HL-60 (cell line): ENCODE data around the gene C5AR2.
"Not testable (repeated sequence)": the region's sequence is repeated elsewhere in the genome, so short reads cannot be mapped to it uniquely, and the experiment has no call there.

Source experiments
- DNase-seq, 2 experiments: peaks; one replicate each; pipeline ENCODE4 v3.0.0-alpha.2; 2010 to 2020; ENCODE audit warnings: low read depth in 1 of 2, low spot score in 1 of 2
- H3K27ac ChIP-seq: fragments of 250-450 bp; sonication (Bioruptor Pico); replicated peaks from 2 replicates; pipeline ENCODE4 v1.5.1; 2020; ENCODE audit warnings: mild to moderate bottlenecking, moderate library complexity
- H3K27me3 ChIP-seq: fragments of 250-450 bp; sonication (Bioruptor Pico); 2 replicates; pipeline ENCODE4 v1.5.1; 2021; ENCODE audit warnings: mild to moderate bottlenecking, moderate library complexity; ENCODE audit not compliant: insufficient read depth, poor library complexity, severe bottlenecking
- H3K4me3 ChIP-seq: replicated peaks from 2 replicates; pipeline ENCODE4 v1.5.1; 2011; ENCODE audit warnings: mild to moderate bottlenecking, control low read depth, low read length; ENCODE audit not compliant: insufficient read depth
- GABPA ChIP-seq: IDR thresholded peaks from 2 replicates; pipeline ENCODE4 v1.6.1; 2012; ENCODE audit warnings: low read depth
- POLR2AphosphoS5 ChIP-seq: IDR thresholded peaks from 2 replicates; pipeline ENCODE4 v1.6.1; 2012; ENCODE audit warnings: low read depth
- SPI1 ChIP-seq: IDR thresholded peaks from 2 replicates; pipeline ENCODE4 v1.6.1; 2012; ENCODE audit warnings: low read depth, mild to moderate bottlenecking, borderline replicate concordance
- TF ChIP-seq, protein P1 (sequence below): IDR thresholded peaks from one replicate; pipeline ENCODE4 v1.5.1; 2011; ENCODE audit warnings: low read length, control low read depth, inconsistent platforms; ENCODE audit not compliant: insufficient read depth
- TF ChIP-seq, protein P2 (sequence below): IDR thresholded peaks from 2 replicates; pipeline ENCODE4 v1.6.1; 2012; ENCODE audit warnings: low read depth; ENCODE audit not compliant: insufficient replicate concordance

C5AR2 gene

DNA sequence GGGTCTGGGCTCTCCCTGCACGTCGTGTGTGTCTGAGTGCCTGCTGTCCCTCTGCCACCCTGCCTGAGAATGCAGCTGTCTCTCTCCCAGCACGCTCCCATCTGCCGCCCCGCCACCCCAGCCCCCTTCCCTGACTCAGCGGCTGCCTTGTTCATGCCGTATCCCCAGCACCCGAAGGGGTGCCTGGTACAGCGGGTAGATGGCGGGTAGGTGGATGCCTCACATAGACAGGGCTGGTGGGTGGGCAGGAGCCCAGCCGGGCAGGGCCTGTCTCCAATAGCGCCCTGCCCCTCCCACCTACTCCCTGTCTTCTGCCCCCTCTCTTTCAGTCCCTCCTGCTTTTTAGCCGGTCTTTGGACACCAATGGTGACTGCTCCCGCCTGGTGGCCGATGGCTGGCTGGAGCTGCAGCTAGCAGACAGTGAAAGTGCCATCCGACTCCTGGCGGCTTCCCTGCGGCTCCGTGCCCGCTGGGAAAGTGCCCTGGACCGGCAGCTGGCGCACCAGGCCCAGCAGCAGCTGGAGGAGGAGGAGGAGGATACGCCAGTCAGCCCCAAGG is 47.5 kb downstream of the C5AR2 start:
- Histone ChIP-seq H3K27me3 (no peaks in the 10 kb centered on the region), H3K4me3 (no peak overlapping the region), H3K27ac (no peak overlapping the region)
- no peak for DNase-seq
- TF ChIP-seq, protein P1, sequence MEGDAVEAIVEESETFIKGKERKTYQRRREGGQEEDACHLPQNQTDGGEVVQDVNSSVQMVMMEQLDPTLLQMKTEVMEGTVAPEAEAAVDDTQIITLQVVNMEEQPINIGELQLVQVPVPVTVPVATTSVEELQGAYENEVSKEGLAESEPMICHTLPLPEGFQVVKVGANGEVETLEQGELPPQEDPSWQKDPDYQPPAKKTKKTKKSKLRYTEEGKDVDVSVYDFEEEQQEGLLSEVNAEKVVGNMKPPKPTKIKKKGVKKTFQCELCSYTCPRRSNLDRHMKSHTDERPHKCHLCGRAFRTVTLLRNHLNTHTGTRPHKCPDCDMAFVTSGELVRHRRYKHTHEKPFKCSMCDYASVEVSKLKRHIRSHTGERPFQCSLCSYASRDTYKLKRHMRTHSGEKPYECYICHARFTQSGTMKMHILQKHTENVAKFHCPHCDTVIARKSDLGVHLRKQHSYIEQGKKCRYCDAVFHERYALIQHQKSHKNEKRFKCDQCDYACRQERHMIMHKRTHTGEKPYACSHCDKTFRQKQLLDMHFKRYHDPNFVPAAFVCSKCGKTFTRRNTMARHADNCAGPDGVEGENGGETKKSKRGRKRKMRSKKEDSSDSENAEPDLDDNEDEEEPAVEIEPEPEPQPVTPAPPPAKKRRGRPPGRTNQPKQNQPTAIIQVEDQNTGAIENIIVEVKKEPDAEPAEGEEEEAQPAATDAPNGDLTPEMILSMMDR = no peak
- TF ChIP-seq POLR2AphosphoS5 (no peak), GABPA (no peak), SPI1 (no peak)
- TF ChIP-seq, protein P2, sequence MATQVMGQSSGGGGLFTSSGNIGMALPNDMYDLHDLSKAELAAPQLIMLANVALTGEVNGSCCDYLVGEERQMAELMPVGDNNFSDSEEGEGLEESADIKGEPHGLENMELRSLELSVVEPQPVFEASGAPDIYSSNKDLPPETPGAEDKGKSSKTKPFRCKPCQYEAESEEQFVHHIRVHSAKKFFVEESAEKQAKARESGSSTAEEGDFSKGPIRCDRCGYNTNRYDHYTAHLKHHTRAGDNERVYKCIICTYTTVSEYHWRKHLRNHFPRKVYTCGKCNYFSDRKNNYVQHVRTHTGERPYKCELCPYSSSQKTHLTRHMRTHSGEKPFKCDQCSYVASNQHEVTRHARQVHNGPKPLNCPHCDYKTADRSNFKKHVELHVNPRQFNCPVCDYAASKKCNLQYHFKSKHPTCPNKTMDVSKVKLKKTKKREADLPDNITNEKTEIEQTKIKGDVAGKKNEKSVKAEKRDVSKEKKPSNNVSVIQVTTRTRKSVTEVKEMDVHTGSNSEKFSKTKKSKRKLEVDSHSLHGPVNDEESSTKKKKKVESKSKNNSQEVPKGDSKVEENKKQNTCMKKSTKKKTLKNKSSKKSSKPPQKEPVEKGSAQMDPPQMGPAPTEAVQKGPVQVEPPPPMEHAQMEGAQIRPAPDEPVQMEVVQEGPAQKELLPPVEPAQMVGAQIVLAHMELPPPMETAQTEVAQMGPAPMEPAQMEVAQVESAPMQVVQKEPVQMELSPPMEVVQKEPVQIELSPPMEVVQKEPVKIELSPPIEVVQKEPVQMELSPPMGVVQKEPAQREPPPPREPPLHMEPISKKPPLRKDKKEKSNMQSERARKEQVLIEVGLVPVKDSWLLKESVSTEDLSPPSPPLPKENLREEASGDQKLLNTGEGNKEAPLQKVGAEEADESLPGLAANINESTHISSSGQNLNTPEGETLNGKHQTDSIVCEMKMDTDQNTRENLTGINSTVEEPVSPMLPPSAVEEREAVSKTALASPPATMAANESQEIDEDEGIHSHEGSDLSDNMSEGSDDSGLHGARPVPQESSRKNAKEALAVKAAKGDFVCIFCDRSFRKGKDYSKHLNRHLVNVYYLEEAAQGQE = no peak

DNA sequence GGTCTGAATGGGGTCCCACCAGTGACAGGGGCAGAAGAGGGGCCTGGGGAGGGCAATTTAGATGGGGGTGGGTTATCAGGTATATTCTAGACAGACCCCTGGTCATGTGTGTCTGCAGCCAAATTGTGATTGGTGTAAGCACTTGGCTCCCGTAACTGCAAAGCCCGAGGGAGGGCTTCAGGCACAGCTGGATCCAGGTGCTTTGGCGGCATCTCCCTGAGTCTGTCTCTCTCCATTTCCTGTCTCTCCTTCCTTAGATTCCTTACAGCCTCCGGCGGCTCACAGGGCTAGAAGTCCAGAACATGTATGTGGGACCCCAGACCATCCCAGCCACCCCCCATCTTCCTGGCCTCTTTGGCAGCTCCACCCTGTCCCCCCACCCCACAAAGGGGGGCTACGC is 48.6 kb downstream of the C5AR2 start:
- no peak overlapping the region for H3K27ac ChIP-seq
- TF ChIP-seq GABPA = no peak
- TF ChIP-seq SPI1 = no peak
- TF ChIP-seq, protein P1 = no peak
- TF ChIP-seq, protein P2 = no peak
- TF ChIP-seq POLR2AphosphoS5 = no peak
- no peaks in the 10 kb centered on the region for H3K27me3 ChIP-seq
- no peak overlapping the region for H3K4me3 ChIP-seq
- DNase-seq = no peak

DNA sequence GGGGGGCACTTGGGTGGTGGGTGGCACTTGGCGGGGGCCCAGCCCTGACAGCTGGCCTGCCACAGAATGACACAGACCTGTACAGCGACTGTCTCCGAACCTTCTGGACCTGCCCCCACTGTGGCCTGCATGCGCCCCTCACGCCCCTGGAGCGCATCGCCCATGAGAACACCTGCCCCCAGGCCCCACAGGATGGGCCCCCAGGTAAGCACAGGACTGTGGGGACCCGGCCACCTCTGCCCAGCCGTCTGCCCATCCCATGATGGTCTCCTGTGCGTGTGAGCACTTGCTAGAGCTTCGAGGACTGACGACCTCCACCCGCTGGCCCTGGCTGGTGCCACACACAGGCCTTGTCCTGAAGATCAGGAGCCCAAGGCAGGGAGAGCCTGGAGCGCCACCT is 49.1 kb downstream of the C5AR2 start:
- Histone ChIP-seq H3K4me3 (no peak overlapping the region), H3K27ac (peak overlapping the region; percentile 52; the same call in 1 of the 2 replicates), H3K27me3 (no peaks in the 10 kb centered on the region)
- TF ChIP-seq, protein P1 = no peak
- no peak for DNase-seq

DNA sequence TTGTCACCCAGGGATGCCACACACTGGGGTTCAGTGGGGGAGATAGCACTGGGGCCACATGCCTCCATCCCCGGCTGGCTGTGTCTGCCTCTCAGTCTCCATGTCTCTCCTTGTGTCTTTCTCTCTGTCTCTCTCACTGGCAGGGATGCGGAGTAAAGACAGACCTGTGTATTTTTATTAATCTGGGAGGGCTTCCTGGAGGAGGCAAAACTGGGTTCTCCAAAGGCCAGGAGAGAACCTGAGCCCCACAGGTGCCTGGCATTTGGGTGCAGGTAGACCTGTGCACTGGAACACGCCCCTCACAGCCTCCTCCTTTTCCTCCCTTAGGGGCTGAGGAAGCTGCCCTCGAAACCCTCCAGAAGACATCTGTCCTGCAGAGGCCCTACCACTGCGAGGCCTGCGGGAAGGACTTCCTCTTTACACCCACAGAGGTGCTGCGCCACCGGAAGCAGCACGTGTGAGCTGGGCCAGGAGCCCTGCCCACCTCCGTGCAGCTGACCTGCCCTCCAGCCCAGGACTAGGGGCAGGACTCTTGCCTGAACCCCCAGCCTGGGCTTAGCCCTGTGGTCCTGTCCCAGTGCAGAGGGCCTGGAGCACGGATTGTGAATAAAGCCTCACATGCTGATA is 49.8 kb downstream of the C5AR2 start:
- H3K4me3 ChIP-seq = no peak overlapping the region
- H3K27me3 ChIP-seq = no peaks in the 10 kb centered on the region
- DNase-seq = peak; percentile 61 to 87
- peak overlapping the region; percentile 52 for H3K27ac ChIP-seq
- peak; percentile 76 for TF ChIP-seq GABPA
- peak; percentile 74 for TF ChIP-seq POLR2AphosphoS5
- peak; percentile 97 for TF ChIP-seq SPI1
- TF ChIP-seq, protein P2 = no peak
- TF ChIP-seq, protein P1 = no peak

DNA sequence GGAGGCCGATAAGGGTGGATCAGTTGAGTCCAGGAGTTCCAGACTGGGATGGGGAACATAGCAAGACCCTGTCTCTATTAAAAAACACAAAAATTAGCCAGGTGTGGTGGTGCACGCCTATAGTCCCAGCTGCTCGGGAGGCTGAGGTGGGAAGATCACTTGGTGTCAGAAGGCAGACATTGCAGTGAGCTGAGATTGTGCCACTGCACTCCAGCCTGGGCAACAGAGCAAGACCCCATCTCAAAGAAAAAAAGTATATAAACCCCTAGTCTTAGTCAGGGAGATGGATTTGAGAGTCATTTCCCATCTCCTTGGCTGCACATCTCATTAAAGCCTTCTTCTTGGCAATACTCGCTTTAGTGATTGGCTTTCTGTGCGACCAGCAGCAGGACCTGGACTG is 51.9 kb downstream of the C5AR2 start:
- H3K27ac ChIP-seq, DNase-seq, H3K4me3 ChIP-seq, H3K27me3 ChIP-seq: not testable (repeated sequence)
